HUES6 (cell line): ENCODE results near the gene SPG11.
A peak's percentile ranks its signal among the peaks of the same experiment; 100 is the strongest.

Source experiments
- H3K27ac ChIP-seq: 2 replicates; pipeline ENCODE4 v1.7.0; 2013; ENCODE audit warnings: low read depth, mild to moderate bottlenecking, low read length, inconsistent platforms
- H3K27me3 ChIP-seq: 2 replicates; pipeline ENCODE4 v1.6.1; 2013; ENCODE audit warnings: low read length; ENCODE audit not compliant: control insufficient read depth, insufficient read depth
- H3K36me3 ChIP-seq: 2 replicates; pipeline ENCODE4 v1.6.1; 2013; ENCODE audit warnings: low read length; ENCODE audit not compliant: control insufficient read depth, insufficient read depth
- H3K4me1 ChIP-seq: 2 replicates; pipeline ENCODE4 v1.6.1; 2013; ENCODE audit warnings: low read length; ENCODE audit not compliant: control insufficient read depth, insufficient read depth
- H3K4me3 ChIP-seq: 2 replicates; pipeline ENCODE4 v1.5.1; 2013; ENCODE audit warnings: low read depth, low read length
- H3K9ac ChIP-seq: one replicate; pipeline ENCODE4 v1.6.1; 2013; ENCODE audit warnings: mild to moderate bottlenecking, low read length
- H3K9me3 ChIP-seq: 2 replicates; pipeline ENCODE4 v1.6.1; 2013; ENCODE audit warnings: low read depth, low read length; ENCODE audit not compliant: control insufficient read depth, insufficient read depth

SPG11 gene, protein sequence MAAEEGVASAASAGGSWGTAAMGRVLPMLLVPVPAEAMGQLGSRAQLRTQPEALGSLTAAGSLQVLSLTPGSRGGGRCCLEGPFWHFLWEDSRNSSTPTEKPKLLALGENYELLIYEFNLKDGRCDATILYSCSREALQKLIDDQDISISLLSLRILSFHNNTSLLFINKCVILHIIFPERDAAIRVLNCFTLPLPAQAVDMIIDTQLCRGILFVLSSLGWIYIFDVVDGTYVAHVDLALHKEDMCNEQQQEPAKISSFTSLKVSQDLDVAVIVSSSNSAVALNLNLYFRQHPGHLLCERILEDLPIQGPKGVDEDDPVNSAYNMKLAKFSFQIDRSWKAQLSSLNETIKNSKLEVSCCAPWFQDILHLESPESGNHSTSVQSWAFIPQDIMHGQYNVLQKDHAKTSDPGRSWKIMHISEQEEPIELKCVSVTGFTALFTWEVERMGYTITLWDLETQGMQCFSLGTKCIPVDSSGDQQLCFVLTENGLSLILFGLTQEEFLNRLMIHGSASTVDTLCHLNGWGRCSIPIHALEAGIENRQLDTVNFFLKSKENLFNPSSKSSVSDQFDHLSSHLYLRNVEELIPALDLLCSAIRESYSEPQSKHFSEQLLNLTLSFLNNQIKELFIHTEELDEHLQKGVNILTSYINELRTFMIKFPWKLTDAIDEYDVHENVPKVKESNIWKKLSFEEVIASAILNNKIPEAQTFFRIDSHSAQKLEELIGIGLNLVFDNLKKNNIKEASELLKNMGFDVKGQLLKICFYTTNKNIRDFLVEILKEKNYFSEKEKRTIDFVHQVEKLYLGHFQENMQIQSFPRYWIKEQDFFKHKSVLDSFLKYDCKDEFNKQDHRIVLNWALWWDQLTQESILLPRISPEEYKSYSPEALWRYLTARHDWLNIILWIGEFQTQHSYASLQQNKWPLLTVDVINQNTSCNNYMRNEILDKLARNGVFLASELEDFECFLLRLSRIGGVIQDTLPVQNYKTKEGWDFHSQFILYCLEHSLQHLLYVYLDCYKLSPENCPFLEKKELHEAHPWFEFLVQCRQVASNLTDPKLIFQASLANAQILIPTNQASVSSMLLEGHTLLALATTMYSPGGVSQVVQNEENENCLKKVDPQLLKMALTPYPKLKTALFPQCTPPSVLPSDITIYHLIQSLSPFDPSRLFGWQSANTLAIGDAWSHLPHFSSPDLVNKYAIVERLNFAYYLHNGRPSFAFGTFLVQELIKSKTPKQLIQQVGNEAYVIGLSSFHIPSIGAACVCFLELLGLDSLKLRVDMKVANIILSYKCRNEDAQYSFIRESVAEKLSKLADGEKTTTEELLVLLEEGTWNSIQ (N-terminal part only)

GRCh38 chr15:44663410-44664308, at the start of gene SPG11:
TSS of gene SPG11 (minus strand) at chr15:44663662. CDS start at chr15:44663647, 15 bp downstream.
- Histone ChIP-seq H3K36me3 (peaks cover 12% of the 10 kb centered on the region), H3K27ac (peak within 1 kb of the TSS; percentile 71; the same call in 1 of the 2 replicates), H3K4me3 (peak within 1 kb of the TSS; percentile 80), H3K9me3 (no peaks in the 10 kb centered on the region), H3K27me3 (no peaks in the 10 kb centered on the region), H3K4me1 (peaks cover 3% of the 10 kb centered on the region; the same call in 1 of the 2 replicates), H3K9ac (peak within 1 kb of the TSS; percentile 80)

- Histone ChIP-seq H3K9ac (peak overlapping the region; percentile 78), H3K9me3 (no peaks in the 10 kb centered on the region), H3K27me3 (peaks cover 10% of the 10 kb centered on the region), H3K4me1 (no peaks in the 10 kb centered on the region), H3K4me3 (peak overlapping the region; percentile 88), H3K36me3 (peaks cover 25% of the 10 kb centered on the region), H3K27ac (no peak overlapping the region)
Observed at GRCh38 chr15:44712346-44713005, 49.0 kb upstream of the SPG11 start.

DNA sequence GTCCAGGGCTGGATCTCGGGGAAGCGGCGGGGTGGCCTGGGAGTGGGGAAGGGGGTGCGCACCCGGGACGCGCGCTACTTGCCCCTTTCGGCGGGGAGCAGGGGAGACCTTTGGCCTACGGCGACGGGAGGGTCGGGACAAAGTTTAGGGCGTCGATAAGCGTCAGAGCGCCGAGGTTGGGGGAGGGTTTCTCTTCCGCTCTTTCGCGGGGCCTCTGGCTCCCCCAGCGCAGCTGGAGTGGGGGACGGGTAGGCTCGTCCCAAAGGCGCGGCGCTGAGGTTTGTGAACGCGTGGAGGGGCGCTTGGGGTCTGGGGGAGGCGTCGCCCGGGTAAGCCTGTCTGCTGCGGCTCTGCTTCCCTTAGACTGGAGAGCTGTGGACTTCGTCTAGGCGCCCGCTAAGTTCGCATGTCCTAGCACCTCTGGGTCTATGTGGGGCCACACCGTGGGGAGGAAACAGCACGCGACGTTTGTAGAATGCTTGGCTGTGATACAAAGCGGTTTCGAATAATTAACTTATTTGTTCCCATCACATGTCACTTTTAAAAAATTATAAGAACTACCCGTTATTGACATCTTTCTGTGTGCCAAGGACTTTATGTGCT, 48.4 kb upstream of the SPG11 start:
- Histone ChIP-seq H3K9me3 (no peaks in the 10 kb centered on the region), H3K4me1 (no peaks in the 10 kb centered on the region), H3K36me3 (peaks cover 18% of the 10 kb centered on the region), H3K27me3 (peaks cover 10% of the 10 kb centered on the region), H3K27ac (peak overlapping the region; percentile 7; the same call in 1 of the 2 replicates), H3K4me3 (peak overlapping the region; percentile 88), H3K9ac (peak overlapping the region; percentile 78)

- H3K9ac ChIP-seq: peak within 1 kb of the TSS; percentile 78
Observed at GRCh38 chr15:44711096-44711742, 47.8 kb upstream of the SPG11 start, which contains the start of the genes B2M and PATL2. TSS of gene B2M (plus strand) at chr15:44711517. CDS start at chr15:44711547, 30 bp downstream. TSS of gene PATL2 (minus strand) at chr15:44711323. CDS start at chr15:44676490, 34,833 bp downstream.

GRCh38 chr15:44710236-44711095, 47.0 kb upstream of the SPG11 start:
- H3K9me3 ChIP-seq: no peaks in the 10 kb centered on the region
- peak overlapping the region; percentile 11; the same call in 1 of the 2 replicates for H3K27ac ChIP-seq
- peak overlapping the region; percentile 88 for H3K4me3 ChIP-seq
- peaks cover 10% of the 10 kb centered on the region for H3K27me3 ChIP-seq
- H3K36me3 ChIP-seq: peaks cover 5% of the 10 kb centered on the region; the same call in 1 of the 2 replicates
- no peaks in the 10 kb centered on the region for H3K4me1 ChIP-seq
- H3K9ac ChIP-seq: peak overlapping the region; percentile 78

More at GRCh38 chr15:44711096-44711742, 47.8 kb upstream of the SPG11 start, which contains the start of the genes B2M and PATL2:
- peaks cover 12% of the 10 kb centered on the region for H3K36me3 ChIP-seq
- H3K27me3 ChIP-seq: peaks cover 10% of the 10 kb centered on the region
- peak within 1 kb of the TSS; percentile 11; the same call in 1 of the 2 replicates for H3K27ac ChIP-seq
- H3K9me3 ChIP-seq: no peaks in the 10 kb centered on the region
- H3K4me1 ChIP-seq: no peaks in the 10 kb centered on the region
- H3K4me3 ChIP-seq: peak within 1 kb of the TSS; percentile 88

DNA sequence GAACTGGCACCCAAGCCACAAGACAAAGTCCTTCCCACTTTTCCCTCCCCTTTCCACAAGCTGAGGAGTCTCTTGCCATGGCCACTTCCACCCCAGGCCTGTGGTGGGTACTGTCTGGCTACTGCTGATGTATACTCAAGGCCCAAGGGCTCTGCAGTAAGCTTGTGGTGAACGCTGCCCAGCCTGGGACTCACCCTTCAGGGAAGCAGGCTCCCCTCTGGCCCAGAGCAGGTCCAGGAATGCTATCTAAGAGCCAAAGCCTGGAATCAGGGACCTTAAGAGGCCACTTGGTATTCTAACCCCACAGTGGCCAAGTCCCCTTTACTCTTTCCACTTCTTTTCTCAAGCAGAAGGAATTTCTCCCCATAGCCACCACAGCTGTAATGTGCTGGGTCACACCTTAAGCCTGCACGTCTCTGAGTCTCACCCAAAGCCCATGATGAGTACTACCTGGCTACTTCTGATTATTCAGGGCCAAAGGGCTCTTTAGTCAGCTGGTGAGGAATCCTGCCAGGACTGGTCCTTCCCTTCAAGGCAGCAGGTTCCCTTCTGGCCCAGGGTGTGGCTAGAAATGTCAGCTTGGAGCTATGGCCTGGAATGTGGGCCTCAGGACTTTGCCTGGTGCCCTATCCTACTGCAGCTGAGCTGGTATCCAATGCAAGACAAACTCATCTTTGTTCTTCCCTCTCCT, 43.6 kb upstream of the SPG11 start:
- H3K9me3 ChIP-seq: peaks cover under 1% of the 10 kb centered on the region; the same call in 1 of the 2 replicates
- no peak overlapping the region for H3K4me3 ChIP-seq
- H3K27me3 ChIP-seq: peaks cover 4% of the 10 kb centered on the region
- H3K36me3 ChIP-seq: no peaks in the 10 kb centered on the region
- no peak overlapping the region for H3K9ac ChIP-seq
- no peaks in the 10 kb centered on the region for H3K4me1 ChIP-seq
- no peak overlapping the region for H3K27ac ChIP-seq

GRCh38 chr15:44706401-44706800, 42.9 kb upstream of the SPG11 start:
- Histone ChIP-seq H3K9ac (no peak overlapping the region), H3K4me1 (no peaks in the 10 kb centered on the region), H3K27me3 (no peaks in the 10 kb centered on the region), H3K36me3 (no peaks in the 10 kb centered on the region), H3K27ac (no peak overlapping the region), H3K4me3 (no peak overlapping the region), H3K9me3 (peaks cover 5% of the 10 kb centered on the region; the same call in 1 of the 2 replicates)

DNA sequence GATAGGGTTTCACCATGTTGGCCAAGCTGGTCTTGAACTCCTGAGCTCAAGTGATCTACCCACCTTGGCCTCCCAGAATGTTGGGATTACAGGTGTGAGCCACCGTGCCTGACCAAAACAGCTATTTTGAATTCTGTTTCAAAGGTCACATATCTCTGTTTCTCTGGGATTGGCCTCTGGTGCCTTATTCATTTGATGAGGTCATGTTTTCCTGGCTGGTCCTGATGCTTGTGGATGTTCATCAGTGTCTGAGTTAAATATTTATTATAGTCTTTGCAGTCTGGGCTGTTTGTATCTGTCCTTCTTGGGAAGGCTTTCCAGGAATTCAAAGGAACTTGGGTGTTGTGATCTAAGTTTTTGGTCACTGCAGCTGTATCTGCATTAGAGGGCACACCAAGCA, 42.5 kb upstream of the SPG11 start:
- no peak overlapping the region for H3K4me3 ChIP-seq
- H3K4me1 ChIP-seq: no peaks in the 10 kb centered on the region
- H3K9me3 ChIP-seq: peaks cover 5% of the 10 kb centered on the region; the same call in 1 of the 2 replicates
- H3K27ac ChIP-seq: no peak overlapping the region
- no peaks in the 10 kb centered on the region for H3K27me3 ChIP-seq
- H3K9ac ChIP-seq: no peak overlapping the region
- no peaks in the 10 kb centered on the region for H3K36me3 ChIP-seq
